GM12872 (cell line): ENCODE results near the gene CDH4.

Experiments
- CTCF ChIP-seq: IDR thresholded peaks from 3 replicates; pipeline ENCODE4 v1.5.1; 2011; ENCODE audit warnings: low read depth, mild to moderate bottlenecking, low read length, moderate library complexity; ENCODE audit not compliant: insufficient read depth

Gene CDH4

GRCh38 chr20:61518424-61518951 is 266.4 kb downstream of the CDH4 start:
- no peak for TF ChIP-seq CTCF

- TF ChIP-seq CTCF, result no peak
These were observed 267.4 kb downstream of the CDH4 start for GRCh38 chr20:61519488-61519887.

- no peak for TF ChIP-seq CTCF
These were observed 268.2 kb downstream of the CDH4 start for GRCh38 chr20:61520076-61520892.

- no peak for TF ChIP-seq CTCF
These were observed 268.9 kb downstream of the CDH4 start for GRCh38 chr20:61520893-61521460.

GRCh38 chr20:61521687-61522420 is 269.8 kb downstream of the CDH4 start:
- TF ChIP-seq CTCF, result no peak

- TF ChIP-seq CTCF, result no peak
These were observed 270.5 kb downstream of the CDH4 start for GRCh38 chr20:61522498-61523090.

GRCh38 chr20:61523145-61523544 is 271.1 kb downstream of the CDH4 start:
- no peak for TF ChIP-seq CTCF
